ENCODE results near the gene AKAP6. TPM values are rescaled to one million over a fixed set of nuclear protein-coding genes. Genes with fewer than 3 reads are reported as not detected.

AKAP6 gene
- total and polyA plus RNA-seq, 10 of the 15 experiments (the other 5 are each of a cell fraction or from before 2014, with no cell fraction given) = 0.35 to 5.9 (median 2.2) TPM

DNA sequence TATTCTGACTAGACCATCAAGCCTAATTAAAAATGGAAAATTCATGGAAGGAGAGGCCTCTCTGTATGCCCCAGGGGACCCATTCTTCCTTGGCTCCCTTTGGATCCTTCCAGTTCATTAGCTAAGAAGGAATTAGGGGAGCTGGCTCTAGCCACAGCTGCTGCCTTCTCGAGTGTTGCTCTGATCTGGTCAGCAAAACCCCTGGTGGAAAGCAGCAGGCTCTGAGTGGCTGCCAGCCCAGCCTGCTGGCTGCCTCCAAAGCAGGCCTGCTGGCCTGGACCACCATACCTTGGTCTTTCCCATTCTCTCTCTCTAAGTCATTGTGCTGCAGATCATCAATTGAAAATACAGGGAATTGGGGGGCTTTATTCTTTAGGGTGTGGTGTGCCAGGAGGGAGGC lies 29.0 kb upstream of the AKAP6 start:
- H3K36me3 ChIP-seq (ENCODE audit: control insufficient read depth in 2 of 2, insufficient read depth in 2 of 2, low read length in 1 of 2) = no peaks in the 10 kb centered on the region
- no peak overlapping the region for H3K27ac ChIP-seq (ENCODE audit: control insufficient read depth, insufficient read depth)
- H3K9ac ChIP-seq (ENCODE audit: control insufficient read depth, insufficient read depth, low read length) = no peak overlapping the region
- H3K4me2 ChIP-seq (ENCODE audit: control insufficient read depth, insufficient read depth) = no peak overlapping the region
- ChIA-PET CTCF (no interaction called here), RAD21 (ENCODE audit: unreplicated experiment) (no interaction called here), POLR2A (interaction anchor here (1.2 kb wide), 1 partner anchor 14 kb away, joined by 3 read pairs; no protein-coding TSS in a partner anchor), SMC1A (ENCODE audit: uncharacterized antibody, unreplicated experiment) (interaction anchor here (1.3 kb wide), 1 partner anchor 13 kb away, joined by 3 read pairs; no protein-coding TSS in a partner anchor)
- H3K79me2 ChIP-seq (ENCODE audit: control insufficient read depth, insufficient read depth, low read length) = no peaks in the 10 kb centered on the region
- intact Hi-C loops (cut with micrococcal nuclease; ENCODE audit: unreplicated experiment) = no loop called here
- TF ChIP-seq, protein P1, sequence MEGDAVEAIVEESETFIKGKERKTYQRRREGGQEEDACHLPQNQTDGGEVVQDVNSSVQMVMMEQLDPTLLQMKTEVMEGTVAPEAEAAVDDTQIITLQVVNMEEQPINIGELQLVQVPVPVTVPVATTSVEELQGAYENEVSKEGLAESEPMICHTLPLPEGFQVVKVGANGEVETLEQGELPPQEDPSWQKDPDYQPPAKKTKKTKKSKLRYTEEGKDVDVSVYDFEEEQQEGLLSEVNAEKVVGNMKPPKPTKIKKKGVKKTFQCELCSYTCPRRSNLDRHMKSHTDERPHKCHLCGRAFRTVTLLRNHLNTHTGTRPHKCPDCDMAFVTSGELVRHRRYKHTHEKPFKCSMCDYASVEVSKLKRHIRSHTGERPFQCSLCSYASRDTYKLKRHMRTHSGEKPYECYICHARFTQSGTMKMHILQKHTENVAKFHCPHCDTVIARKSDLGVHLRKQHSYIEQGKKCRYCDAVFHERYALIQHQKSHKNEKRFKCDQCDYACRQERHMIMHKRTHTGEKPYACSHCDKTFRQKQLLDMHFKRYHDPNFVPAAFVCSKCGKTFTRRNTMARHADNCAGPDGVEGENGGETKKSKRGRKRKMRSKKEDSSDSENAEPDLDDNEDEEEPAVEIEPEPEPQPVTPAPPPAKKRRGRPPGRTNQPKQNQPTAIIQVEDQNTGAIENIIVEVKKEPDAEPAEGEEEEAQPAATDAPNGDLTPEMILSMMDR (IDR thresholded peaks at IDR 0.05 in 2 of 3, conservative IDR thresholded peaks at IDR 0.05 in 1 of 3; ENCODE audit: control insufficient read depth in 2 of 3, extremely low read depth in 1 of 3, insufficient read depth in 1 of 3, low read depth in 3 of 3, low read length in 3 of 3) = no peak
- TF ChIP-seq RELA (IDR thresholded peaks at IDR 0.05; ENCODE audit: borderline replicate concordance, partially characterized antibody) (no peak), MAX (IDR thresholded peaks at IDR 0.05; ENCODE audit: low read depth, low read length) (no peak), NR2C2 (IDR thresholded peaks at IDR 0.05; ENCODE audit: borderline replicate concordance, control insufficient read depth, insufficient read length, low read depth) (no peak), BMI1 (IDR thresholded peaks at IDR 0.05; ENCODE audit: borderline replicate concordance) (no peak), RB1 (IDR thresholded peaks at IDR 0.05; ENCODE audit: borderline replicate concordance) (no peak), PAX5 (IDR thresholded peaks at IDR 0.05; ENCODE audit: borderline replicate concordance, low read depth, low read length) (no peak), ATF2 (IDR thresholded peaks at IDR 0.05; ENCODE audit: low read length) (no peak), ZNF384 (IDR thresholded peaks at IDR 0.05; ENCODE audit: borderline replicate concordance, low read depth, low read length) (no peak), TARDBP (IDR thresholded peaks at IDR 0.05; ENCODE audit: borderline replicate concordance) (no peak)
- TF ChIP-seq, protein P2, sequence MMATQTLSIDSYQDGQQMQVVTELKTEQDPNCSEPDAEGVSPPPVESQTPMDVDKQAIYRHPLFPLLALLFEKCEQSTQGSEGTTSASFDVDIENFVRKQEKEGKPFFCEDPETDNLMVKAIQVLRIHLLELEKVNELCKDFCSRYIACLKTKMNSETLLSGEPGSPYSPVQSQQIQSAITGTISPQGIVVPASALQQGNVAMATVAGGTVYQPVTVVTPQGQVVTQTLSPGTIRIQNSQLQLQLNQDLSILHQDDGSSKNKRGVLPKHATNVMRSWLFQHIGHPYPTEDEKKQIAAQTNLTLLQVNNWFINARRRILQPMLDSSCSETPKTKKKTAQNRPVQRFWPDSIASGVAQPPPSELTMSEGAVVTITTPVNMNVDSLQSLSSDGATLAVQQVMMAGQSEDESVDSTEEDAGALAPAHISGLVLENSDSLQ (IDR thresholded peaks at IDR 0.05) = no peak
- H4K20me1 ChIP-seq (ENCODE audit: control insufficient read depth, insufficient read depth) = no peaks in the 10 kb centered on the region
- H3K4me1 ChIP-seq (ENCODE audit: control insufficient read depth, insufficient read depth, low read length) = no peaks in the 10 kb centered on the region
- in situ Hi-C loops (cut with MboI) = no loop called here
- BruUV-seq (replicated peaks) = no TSS peak
- no peaks in the 10 kb centered on the region for H3K27me3 ChIP-seq (replicated peaks in 1 of 2; ENCODE audit: control insufficient read depth in 2 of 2, insufficient read depth in 2 of 2, low read length in 1 of 2)
- no peak for ATAC-seq
- no peak for FAIRE-seq
- WGBS (ENCODE audit: insufficient coverage, insufficient replicate concordance, low lambda C conversion rate, missing lambda C conversion rate) = 0% methylated on average over 1 of the region's 1 CpG
- no peak overlapping the region for H2AFZ ChIP-seq (ENCODE audit: control insufficient read depth, low read depth, low read length)
- H3K4me3 ChIP-seq = no peak overlapping the region
- no peak for DNase-seq (ENCODE audit: low read depth, low spot score)
- no peaks in the 10 kb centered on the region for H3K9me3 ChIP-seq (replicated peaks; ENCODE audit: control insufficient read depth, insufficient read depth, low read length)
